ENCODE results near the gene MAP3K4.

- TF ChIP-seq CEBPB (IDR thresholded peaks at IDR 0.05; ENCODE audit: low read depth, low read length) (0 out of 2 replicates have a peak, but pooled peaks have one; percentile 14), RFX5 (IDR thresholded peaks at IDR 0.05; ENCODE audit: low read depth, low read length) (no peak), MXI1 (IDR thresholded peaks at IDR 0.05; ENCODE audit: borderline replicate concordance, low read depth, low read length) (no peak), MAZ (IDR thresholded peaks at IDR 0.05; ENCODE audit: borderline replicate concordance, low read depth, low read length) (no peak)
- TF ChIP-seq, protein P1, sequence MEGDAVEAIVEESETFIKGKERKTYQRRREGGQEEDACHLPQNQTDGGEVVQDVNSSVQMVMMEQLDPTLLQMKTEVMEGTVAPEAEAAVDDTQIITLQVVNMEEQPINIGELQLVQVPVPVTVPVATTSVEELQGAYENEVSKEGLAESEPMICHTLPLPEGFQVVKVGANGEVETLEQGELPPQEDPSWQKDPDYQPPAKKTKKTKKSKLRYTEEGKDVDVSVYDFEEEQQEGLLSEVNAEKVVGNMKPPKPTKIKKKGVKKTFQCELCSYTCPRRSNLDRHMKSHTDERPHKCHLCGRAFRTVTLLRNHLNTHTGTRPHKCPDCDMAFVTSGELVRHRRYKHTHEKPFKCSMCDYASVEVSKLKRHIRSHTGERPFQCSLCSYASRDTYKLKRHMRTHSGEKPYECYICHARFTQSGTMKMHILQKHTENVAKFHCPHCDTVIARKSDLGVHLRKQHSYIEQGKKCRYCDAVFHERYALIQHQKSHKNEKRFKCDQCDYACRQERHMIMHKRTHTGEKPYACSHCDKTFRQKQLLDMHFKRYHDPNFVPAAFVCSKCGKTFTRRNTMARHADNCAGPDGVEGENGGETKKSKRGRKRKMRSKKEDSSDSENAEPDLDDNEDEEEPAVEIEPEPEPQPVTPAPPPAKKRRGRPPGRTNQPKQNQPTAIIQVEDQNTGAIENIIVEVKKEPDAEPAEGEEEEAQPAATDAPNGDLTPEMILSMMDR (conservative IDR thresholded peaks at IDR 0.05; ENCODE audit: low read depth, low read length): no peak
Measured at GRCh38 chr6:160952633-160953281, 38.8 kb upstream of the MAP3K4 start.
